GM18526 (cell line): Measurements from ENCODE around the gene ASMT.

Experiments used
- POLR2A ChIP-seq: IDR thresholded peaks from 3 replicates; pipeline ENCODE4 v1.6.1; 2011; ENCODE audit not compliant: insufficient read length; ENCODE audit errors: extremely low read depth

ASMT gene

GRCh38 chrX:1593286-1594271, 21.3 kb upstream of the ASMT start:
- no peak for TF ChIP-seq POLR2A

GRCh38 chrX:1595711-1596060, 19.2 kb upstream of the ASMT start:
- TF ChIP-seq POLR2A = no peak

- TF ChIP-seq POLR2A = no peak
Observed at GRCh38 chrX:1596676-1597344, 18.0 kb upstream of the ASMT start.

- no peak for TF ChIP-seq POLR2A
Observed at GRCh38 chrX:1597345-1598020, 17.4 kb upstream of the ASMT start.

GRCh38 chrX:1598021-1598875, 16.6 kb upstream of the ASMT start:
- TF ChIP-seq POLR2A = no peak

- TF ChIP-seq POLR2A = no peak
Observed at GRCh38 chrX:1598876-1599790, 15.7 kb upstream of the ASMT start.

- no peak for TF ChIP-seq POLR2A
Observed at GRCh38 chrX:1599791-1600405, 15.0 kb upstream of the ASMT start.

- TF ChIP-seq POLR2A = no peak
Observed at GRCh38 chrX:1600406-1601050, 14.3 kb upstream of the ASMT start.

GRCh38 chrX:1601051-1601767, 13.7 kb upstream of the ASMT start:
- TF ChIP-seq POLR2A = no peak

GRCh38 chrX:1601768-1602085, 13.1 kb upstream of the ASMT start:
- no peak for TF ChIP-seq POLR2A

GRCh38 chrX:1602299-1602698, 12.6 kb upstream of the ASMT start:
- no peak for TF ChIP-seq POLR2A

- TF ChIP-seq POLR2A = no peak
Observed at GRCh38 chrX:1606496-1606895, 8.4 kb upstream of the ASMT start.

GRCh38 chrX:1609311-1609710, 5.5 kb upstream of the ASMT start:
- no peak for TF ChIP-seq POLR2A

- TF ChIP-seq POLR2A = no peak
Observed at GRCh38 chrX:1609762-1610161, 5.1 kb upstream of the ASMT start.
